Measurements from ENCODE around the gene CMIP. TPM values are rescaled to one million over a fixed set of nuclear protein-coding genes. Genes with fewer than 3 reads are reported as not detected.

Gene CMIP
- total RNA-seq, 3 donors from 2014 or later = 73.3 to 127 (median 79.8) TPM

DNA sequence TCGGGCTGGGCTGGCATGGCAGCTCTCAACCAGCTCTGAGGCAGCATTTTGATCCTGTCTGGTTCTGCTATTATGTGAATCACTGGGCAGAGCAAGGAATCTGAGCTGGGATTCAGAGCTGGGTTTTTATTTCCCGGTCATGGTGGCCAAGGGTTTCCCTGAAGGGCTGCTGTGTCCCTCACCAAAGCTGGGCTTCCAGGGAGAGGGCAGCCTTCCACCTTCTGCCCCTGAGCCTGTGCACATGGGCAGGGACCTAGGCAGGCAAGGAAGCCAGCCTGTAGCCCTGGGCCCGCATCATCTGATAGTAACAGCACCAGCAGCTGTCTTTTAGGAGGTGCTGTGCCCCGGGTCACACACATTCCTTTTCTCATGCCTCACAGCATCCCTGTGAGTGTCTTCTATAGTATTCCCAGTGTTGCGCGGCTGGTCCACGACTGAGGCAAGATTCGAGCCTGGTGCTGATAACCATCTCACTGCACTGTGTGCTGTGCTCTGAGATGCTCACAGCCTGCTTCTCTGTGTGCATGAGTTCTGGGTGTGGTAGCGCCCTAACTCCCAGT lies 249.2 kb downstream of the CMIP start:
- H3K36me3 ChIP-seq (ENCODE audit: low read depth) = peaks cover 7% of the 10 kb centered on the region
- no peaks in the 10 kb centered on the region for H3K9me3 ChIP-seq
- ATAC-seq = no peak
- TF ChIP-seq, protein P1, sequence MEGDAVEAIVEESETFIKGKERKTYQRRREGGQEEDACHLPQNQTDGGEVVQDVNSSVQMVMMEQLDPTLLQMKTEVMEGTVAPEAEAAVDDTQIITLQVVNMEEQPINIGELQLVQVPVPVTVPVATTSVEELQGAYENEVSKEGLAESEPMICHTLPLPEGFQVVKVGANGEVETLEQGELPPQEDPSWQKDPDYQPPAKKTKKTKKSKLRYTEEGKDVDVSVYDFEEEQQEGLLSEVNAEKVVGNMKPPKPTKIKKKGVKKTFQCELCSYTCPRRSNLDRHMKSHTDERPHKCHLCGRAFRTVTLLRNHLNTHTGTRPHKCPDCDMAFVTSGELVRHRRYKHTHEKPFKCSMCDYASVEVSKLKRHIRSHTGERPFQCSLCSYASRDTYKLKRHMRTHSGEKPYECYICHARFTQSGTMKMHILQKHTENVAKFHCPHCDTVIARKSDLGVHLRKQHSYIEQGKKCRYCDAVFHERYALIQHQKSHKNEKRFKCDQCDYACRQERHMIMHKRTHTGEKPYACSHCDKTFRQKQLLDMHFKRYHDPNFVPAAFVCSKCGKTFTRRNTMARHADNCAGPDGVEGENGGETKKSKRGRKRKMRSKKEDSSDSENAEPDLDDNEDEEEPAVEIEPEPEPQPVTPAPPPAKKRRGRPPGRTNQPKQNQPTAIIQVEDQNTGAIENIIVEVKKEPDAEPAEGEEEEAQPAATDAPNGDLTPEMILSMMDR (IDR thresholded peaks at IDR 0.05) = no peak
- no peak overlapping the region for H3K4me3 ChIP-seq
- no peaks in the 10 kb centered on the region for H3K4me1 ChIP-seq (ENCODE audit: low read depth)
- intact Hi-C loops (cut with DNase I, micrococcal nuclease) = loop anchor here in 1 of 2 donors (10.0 kb wide), 1 partner anchor 289 kb away; no protein-coding TSS in a partner anchor
- DNase-seq = no peak

DNA sequence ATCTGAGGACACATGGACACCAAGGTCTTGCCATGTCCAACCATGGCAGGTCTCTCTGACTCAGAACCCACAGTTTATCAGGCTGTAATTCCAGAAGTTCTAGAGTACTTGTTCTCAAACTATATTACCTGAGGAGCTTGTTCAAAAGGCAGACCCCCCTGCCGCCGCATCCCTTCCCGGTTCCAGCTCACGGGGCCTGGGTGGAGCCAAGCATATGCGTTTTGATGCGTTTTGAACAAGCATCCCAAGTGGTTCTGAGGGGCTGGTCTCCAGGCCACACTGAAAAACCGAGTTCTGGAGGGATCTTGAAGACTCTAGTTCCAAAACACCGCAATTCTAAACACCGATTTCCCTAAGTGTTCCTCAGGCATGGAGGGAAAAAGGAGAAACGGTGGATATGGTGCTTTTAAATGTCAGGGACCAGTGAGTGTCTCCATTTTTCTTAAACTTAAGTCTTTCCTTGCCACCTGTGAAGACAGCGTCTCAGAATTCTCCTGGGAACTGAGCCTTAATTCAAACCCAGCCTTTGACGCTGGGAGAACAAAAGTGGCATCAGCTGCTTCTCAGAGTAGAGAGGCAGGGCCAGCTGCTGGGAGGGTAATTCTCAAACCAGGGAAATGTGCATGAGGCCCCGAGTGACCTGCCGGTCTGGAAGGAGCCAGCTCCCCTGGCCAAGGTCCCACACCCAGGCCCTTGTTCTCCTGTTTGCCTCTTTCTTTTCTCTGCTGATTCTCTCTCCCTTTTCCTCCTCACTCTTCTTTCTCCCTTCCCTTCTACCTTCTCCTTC lies 250.1 kb downstream of the CMIP start:
- H3K36me3 ChIP-seq (ENCODE audit: low read depth) = peaks cover 7% of the 10 kb centered on the region
- no peak for ATAC-seq
- TF ChIP-seq, protein P1 (IDR thresholded peaks at IDR 0.05) = no peak
- no peak for DNase-seq
- no peaks in the 10 kb centered on the region for H3K4me1 ChIP-seq (ENCODE audit: low read depth)
- intact Hi-C loops (cut with DNase I, micrococcal nuclease) = loop anchor here in 1 of 2 donors (10.0 kb wide), 1 partner anchor 290 kb away; no protein-coding TSS in a partner anchor
- no peaks in the 10 kb centered on the region for H3K9me3 ChIP-seq
- H3K4me3 ChIP-seq = no peak overlapping the region

DNA sequence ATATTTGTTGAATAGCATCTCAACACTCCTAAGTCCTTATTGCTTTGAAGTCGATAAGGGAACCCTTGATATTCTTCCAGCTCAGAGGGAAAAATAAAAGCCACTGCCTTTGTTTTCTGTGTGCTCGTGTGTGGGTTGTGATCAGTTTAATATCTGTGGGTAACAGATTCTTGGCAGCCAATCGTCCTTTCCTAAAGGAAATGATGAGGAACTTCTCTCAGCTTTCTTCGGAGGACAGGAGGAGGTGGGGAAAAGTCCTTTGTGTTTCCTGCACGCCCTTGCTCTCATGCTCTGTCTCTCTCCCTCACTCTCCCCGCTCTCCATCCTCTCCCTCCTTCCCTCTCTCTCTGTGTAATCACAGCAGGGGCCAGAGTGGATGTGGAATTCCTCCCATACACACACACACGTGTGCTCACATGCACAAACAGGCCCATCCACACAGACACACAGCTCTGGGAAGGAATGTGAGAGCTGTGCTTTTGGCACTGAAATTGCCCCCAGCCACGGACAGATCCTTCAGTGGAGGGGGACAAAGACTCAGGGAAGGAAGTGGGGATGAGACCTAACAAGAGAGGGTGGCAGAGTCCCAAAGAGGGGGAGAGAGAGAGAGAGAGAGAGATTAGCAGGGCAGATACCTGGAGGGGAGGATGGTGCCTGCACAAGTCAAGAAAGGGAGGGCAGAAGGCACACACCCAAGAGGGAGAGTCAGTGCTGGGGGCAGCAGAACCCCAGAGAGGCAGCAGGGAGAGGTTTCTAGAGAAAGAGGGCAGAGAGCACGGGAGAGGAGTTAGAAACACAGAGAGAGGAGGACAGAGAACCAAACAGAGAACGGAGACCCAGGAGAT lies 250.9 kb downstream of the CMIP start:
- intact Hi-C loops (cut with DNase I, micrococcal nuclease) = loop anchor here in 1 of 2 donors (10.0 kb wide), 1 partner anchor 291 kb away; no protein-coding TSS in a partner anchor
- DNase-seq (no peak), ATAC-seq (no peak)
- H3K4me3 ChIP-seq = no peak overlapping the region
- TF ChIP-seq, protein P1 (IDR thresholded peaks at IDR 0.05) = no peak
- H3K36me3 ChIP-seq (ENCODE audit: low read depth) = peaks cover 7% of the 10 kb centered on the region
- no peaks in the 10 kb centered on the region for H3K4me1 ChIP-seq (ENCODE audit: low read depth)
- H3K9me3 ChIP-seq = no peaks in the 10 kb centered on the region

DNA sequence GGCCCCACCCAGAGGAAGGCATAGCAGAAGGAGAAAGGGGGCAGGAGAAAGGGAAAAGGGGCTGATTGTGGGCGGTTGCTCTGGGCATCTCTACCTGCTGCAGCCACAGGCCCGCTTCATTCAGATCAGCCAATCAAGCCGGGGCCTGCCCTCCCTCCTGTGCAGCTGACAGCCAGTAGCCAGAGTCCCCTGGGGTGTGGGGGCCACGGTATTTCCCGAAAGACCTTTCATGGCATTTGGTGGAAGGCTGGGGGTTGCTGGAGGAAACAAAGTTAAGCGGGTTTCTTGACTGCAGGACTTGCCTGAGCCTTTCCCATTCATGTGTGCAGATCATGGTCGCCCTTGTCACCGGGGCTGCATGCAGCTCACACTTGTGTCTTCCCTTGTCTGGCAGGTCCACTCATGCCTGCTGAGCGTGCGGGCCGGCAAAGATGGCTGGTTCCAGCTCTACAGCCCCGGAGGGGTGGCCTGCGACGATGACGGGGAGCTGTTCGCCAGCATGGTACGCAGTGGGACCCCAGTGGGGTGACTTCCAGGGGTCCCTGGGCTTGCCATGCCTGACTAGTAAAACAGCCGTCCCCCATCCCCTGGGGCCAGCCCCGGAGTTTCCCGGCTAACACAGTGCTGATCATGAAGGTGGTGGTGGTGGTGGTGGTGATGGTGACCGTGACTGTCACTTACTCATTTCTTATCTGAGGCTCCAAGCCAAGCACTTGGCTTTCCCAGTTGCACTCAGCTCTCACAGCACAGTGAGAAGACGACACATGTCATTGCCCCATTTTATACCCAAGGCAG lies 251.8 kb downstream of the CMIP start:
- DNase-seq (no peak), ATAC-seq (no peak)
- TF ChIP-seq, protein P1 (IDR thresholded peaks at IDR 0.05) = no peak
- no peak overlapping the region for H3K4me3 ChIP-seq
- H3K4me1 ChIP-seq (ENCODE audit: low read depth) = no peaks in the 10 kb centered on the region
- H3K9me3 ChIP-seq = no peaks in the 10 kb centered on the region
- peaks cover 7% of the 10 kb centered on the region for H3K36me3 ChIP-seq (ENCODE audit: low read depth)
- intact Hi-C loops (cut with DNase I, micrococcal nuclease) = loop anchor here in 1 of 2 donors (10.0 kb wide), 1 partner anchor 292 kb away; no protein-coding TSS in a partner anchor

All from mucosa of descending colon (tissue), 3 donors.